GM19468 (cell line): ENCODE measurements around the gene CYCS.

Source experiments
- ATAC-seq: cut with Tn5 transposase; IDR thresholded peaks from one replicate; pipeline ENCODE4 v1.9.1; 2021; ENCODE audit warnings: mild to moderate bottlenecking, moderate library complexity, moderate number of reproducible peaks; ENCODE audit not compliant: unreplicated experiment; ENCODE audit errors: extremely low read depth

The CYCS gene

GRCh38 chr7:25077096-25077495, 48.0 kb downstream of the CYCS start:
- ATAC-seq = no peak

DNA sequence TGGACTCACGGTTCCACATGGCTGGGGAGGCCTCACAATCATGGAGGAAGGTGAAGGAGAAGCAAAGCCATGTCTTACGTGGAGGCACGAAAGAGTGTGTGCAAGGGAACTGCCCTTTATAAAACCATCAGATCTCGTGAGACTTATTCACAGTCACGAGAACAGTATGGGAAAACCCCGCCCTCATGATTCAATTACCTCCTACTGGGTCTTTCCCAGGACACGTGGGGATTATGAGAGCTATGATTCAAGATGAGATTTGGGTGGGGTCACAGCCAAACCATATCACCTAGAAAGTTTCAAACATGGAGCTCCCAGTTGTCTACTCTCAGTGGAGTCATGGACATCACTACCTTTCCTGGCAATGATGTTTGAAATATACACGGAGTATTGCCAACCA, 49.6 kb downstream of the CYCS start:
- no peak for ATAC-seq

DNA sequence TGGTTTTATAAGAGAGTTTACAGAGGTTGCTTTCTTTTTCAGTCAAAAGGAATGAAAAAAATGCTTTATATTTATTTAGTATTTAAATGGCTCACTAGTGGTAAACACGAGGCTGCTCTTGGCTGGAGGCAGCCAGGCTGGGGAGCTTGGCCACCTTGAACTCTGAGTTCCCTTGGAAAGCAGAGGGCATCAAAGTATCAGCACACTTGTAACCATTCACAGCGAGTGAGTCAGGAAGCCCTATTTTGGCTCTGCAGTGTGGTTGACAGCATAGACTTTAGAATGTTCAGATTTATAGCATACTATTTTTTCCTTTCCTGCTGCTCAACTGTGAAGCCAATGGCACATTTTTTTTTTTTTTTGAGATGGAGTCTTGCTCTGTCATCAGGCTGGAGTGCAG, 51.6 kb downstream of the CYCS start:
- no peak for ATAC-seq
